Lung (tissue), 12 donors: ENCODE data around the gene NEK5. TPM values are rescaled to one million over a fixed set of nuclear protein-coding genes. Genes with fewer than 3 reads are reported as not detected.

Experiments
- ATAC-seq: fragments of 200-7000 bp; cut with Tn5 transposase; one replicate; pipeline ENCODE4 v1.9.1; 2020; ENCODE audit warnings: moderate number of reproducible peaks; ENCODE audit not compliant: insufficient read depth, low FRiP score
- DNase-seq, 3 donors: peaks; one replicate each; pipeline ENCODE4 v3.0.0-alpha.2; 2013 to 2017
- H3K27ac ChIP-seq, 2 donors: one replicate each; pipeline ENCODE4 v1.5.1; 2013; ENCODE audit warnings: mild to moderate bottlenecking in 2 of 2, moderate library complexity in 2 of 2, control low read depth in 1 of 2, inconsistent platforms in 1 of 2, low read depth in 1 of 2, low read length in 1 of 2
- H3K27me3 ChIP-seq, 3 donors: one replicate each; pipeline ENCODE4 v1.5.1; 2013; ENCODE audit warnings: low read length in 2 of 3; ENCODE audit not compliant: control insufficient read depth in 3 of 3, insufficient read depth in 3 of 3
- H3K36me3 ChIP-seq, 4 donors: one replicate each; pipeline ENCODE4 v1.5.1; 2013; ENCODE audit warnings: low read length in 4 of 4, mild to moderate bottlenecking in 1 of 4, moderate library complexity in 1 of 4; ENCODE audit not compliant: control insufficient read depth in 4 of 4, insufficient read depth in 4 of 4
- H3K4me1 ChIP-seq, 5 donors: one replicate each; pipeline ENCODE4 v1.5.1; 2013; ENCODE audit warnings: low read length in 5 of 5, mild to moderate bottlenecking in 2 of 5, moderate library complexity in 1 of 5; ENCODE audit not compliant: control insufficient read depth in 5 of 5, insufficient read depth in 5 of 5
- H3K4me3 ChIP-seq: one replicate; pipeline ENCODE4 v1.5.1; 2013; ENCODE audit warnings: mild to moderate bottlenecking, control low read depth, moderate library complexity
- H3K9ac ChIP-seq, 2 donors: one replicate each; pipeline ENCODE4 v1.5.1; 2013; ENCODE audit warnings: low read length in 2 of 2, control low read depth in 1 of 2; ENCODE audit not compliant: insufficient read depth in 1 of 2
- H3K9me3 ChIP-seq, 4 donors: one replicate each; pipeline ENCODE4 v1.5.1; 2013; ENCODE audit warnings: low read length in 3 of 4, mild to moderate bottlenecking in 1 of 4, moderate library complexity in 1 of 4; ENCODE audit not compliant: control insufficient read depth in 4 of 4, insufficient read depth in 3 of 4
- WGBS, 2 donors: extraction: QIAGEN DNeasy Blood & Tissue Kit; methylation state at CpG; one replicate each; pipeline ENCODE4 v1.1.7; 2013; 5-methylcytosine and 5-hydroxymethylcytosine counted together
- polyA plus RNA-seq, 2 donors: library from polyadenylated mRNA; stranded (reverse); fragments of 200-250 nt; gene quantifications; one replicate each; pipeline ENCODE4 v1.2.1, GENCODE V29; 2013
- total RNA-seq, 2 donors: library from RNA; depleted of rRNA in 1 of 2; stranded (reverse); fragments of >200 nt in 1 of 2; gene quantifications; one replicate each; pipeline ENCODE4 v1.2.1, GENCODE V29; 2014 to 2021
- TF ChIP-seq, protein P1 (sequence below): IDR thresholded peaks from 2 replicates; pipeline ENCODE4 v1.5.1; 2012; ENCODE audit warnings: mild to moderate bottlenecking; ENCODE audit errors: control extremely low read depth, extremely low read depth
- donor health status: control.
- donor health status: control.
- donor health status: Bipolar disorder and iron deficiency.
- donor health status: healthy.
- donor health status: DM: yes; HTN: yes; CAD: no.

Gene NEK5
- total and polyA plus RNA-seq, 4 donors, result 2.1 to 13.3 (median 6.1) TPM

DNA sequence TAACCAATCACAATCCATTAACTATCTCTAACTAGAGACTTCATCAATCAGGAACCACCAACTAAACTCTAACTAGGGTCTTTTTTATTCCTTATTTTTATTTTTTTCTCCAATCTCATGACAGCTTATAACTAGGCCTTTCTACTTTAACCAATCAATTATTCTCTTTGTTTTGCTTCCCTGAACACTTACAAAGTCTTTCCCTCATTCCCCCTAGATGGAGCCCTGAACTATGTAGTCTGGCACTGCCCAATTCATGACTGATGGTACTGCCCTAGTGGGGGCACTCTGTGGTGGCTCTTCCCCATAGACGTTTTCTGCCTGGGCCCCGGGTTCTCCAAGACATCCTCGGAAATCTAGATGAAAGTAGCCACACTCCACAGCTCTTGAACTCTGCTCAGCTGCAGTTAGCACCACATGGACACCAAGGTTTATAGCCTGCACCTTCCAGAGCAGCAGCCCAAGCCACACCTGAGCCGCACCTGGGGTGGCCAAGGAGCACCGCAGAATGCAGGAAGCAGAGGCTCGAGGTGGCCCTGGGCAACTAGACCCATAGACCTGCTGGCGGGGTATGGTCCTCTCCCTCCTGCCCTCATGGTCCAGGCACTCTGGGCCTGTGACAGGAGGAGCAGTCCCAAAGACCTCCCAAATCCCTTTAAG lies 124.2 kb downstream of the NEK5 start:
- TF ChIP-seq, protein P1, sequence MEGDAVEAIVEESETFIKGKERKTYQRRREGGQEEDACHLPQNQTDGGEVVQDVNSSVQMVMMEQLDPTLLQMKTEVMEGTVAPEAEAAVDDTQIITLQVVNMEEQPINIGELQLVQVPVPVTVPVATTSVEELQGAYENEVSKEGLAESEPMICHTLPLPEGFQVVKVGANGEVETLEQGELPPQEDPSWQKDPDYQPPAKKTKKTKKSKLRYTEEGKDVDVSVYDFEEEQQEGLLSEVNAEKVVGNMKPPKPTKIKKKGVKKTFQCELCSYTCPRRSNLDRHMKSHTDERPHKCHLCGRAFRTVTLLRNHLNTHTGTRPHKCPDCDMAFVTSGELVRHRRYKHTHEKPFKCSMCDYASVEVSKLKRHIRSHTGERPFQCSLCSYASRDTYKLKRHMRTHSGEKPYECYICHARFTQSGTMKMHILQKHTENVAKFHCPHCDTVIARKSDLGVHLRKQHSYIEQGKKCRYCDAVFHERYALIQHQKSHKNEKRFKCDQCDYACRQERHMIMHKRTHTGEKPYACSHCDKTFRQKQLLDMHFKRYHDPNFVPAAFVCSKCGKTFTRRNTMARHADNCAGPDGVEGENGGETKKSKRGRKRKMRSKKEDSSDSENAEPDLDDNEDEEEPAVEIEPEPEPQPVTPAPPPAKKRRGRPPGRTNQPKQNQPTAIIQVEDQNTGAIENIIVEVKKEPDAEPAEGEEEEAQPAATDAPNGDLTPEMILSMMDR, result no peak
- H3K9me3 ChIP-seq, result no peaks in the 10 kb centered on the region
- no peak for ATAC-seq
- peaks cover 0 to 5% (median 1%) of the 10 kb centered on the region in 5 donors for H3K4me1 ChIP-seq
- no peaks in the 10 kb centered on the region for H3K36me3 ChIP-seq
- H3K27me3 ChIP-seq, result no peaks in the 10 kb centered on the region
- no peak overlapping the region for H3K27ac ChIP-seq
- no peak overlapping the region for H3K4me3 ChIP-seq
- 87 to 89% methylated on average over 7 of the region's 7 CpGs for WGBS, 2 donors
- H3K9ac ChIP-seq, result no peak overlapping the region
- no peak for DNase-seq

DNA sequence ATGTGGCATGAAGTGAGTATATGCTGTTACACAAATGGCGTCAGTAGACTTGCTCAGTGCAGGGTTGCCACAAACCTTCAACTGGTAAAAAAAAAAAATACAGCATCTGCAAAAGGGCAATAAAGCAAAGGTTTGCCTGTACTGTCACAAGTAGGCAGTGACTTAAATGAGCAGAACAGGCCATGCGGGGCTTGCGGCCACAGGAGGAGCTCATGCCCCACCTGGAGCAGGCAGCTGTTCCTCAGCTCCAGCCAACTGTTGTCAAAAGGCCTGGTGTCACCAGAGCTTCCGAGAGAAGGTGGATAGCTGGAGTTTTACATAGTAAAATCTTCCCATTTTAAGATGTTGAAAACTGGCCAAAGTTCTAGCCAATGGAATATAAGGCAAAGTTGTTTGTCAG lies 125.3 kb downstream of the NEK5 start:
- Histone ChIP-seq H3K27ac (no peak overlapping the region), H3K9me3 (no peaks in the 10 kb centered on the region), H3K36me3 (no peaks in the 10 kb centered on the region), H3K4me3 (no peak overlapping the region), H3K27me3 (no peaks in the 10 kb centered on the region), H3K4me1 (peaks cover 0 to 12% (median 8%) of the 10 kb centered on the region in 5 donors), H3K9ac (no peak overlapping the region)
- DNase-seq (no peak), ATAC-seq (no peak)
- 90 to 94% methylated on average over 4 of the region's 4 CpGs for WGBS, 2 donors
- TF ChIP-seq, protein P1, result no peak

DNA sequence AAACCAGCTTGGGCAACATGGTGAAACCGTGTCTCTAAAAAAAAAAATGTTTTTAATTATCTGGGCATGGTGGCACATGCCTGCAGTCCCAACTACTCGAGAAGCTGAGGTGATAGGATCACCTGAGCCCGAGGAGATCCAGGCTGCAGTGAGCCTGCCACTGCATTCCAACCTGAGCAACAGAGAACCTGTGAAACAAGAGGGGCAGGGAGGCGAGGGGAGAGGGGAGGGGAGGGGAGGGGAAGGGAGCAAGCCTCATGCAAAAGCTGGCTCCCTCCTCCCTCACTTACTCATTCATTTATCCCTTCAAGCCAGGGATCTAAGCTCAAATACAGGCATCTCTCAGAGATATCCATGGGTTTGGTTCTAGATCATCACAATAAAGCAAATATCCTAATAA lies 126.5 kb downstream of the NEK5 start:
- TF ChIP-seq, protein P1, result no peak
- Histone ChIP-seq H3K27me3 (no peaks in the 10 kb centered on the region), H3K9ac (no peak overlapping the region), H3K9me3 (no peaks in the 10 kb centered on the region), H3K36me3 (no peaks in the 10 kb centered on the region), H3K4me1 (peaks cover 0 to 15% (median 11%) of the 10 kb centered on the region in 5 donors), H3K27ac (no peak overlapping the region), H3K4me3 (no peak overlapping the region)
- ATAC-seq (no peak), DNase-seq (no peak)
- 76 to 83% methylated on average over 3 to 4 of the region's 4 CpGs for WGBS, 2 donors
